Neuronal stem cell (in vitro differentiated cells): ENCODE results near the gene NMT1.
A peak's percentile ranks its signal among the peaks of the same experiment; 100 is the strongest.

Source experiments
- DNase-seq: peaks from one replicate; pipeline ENCODE4 v3.0.0-alpha.2; 2013; ENCODE audit warnings: low spot score
- H2AFZ ChIP-seq: one replicate; pipeline ENCODE4 v1.6.1; 2013; ENCODE audit warnings: mild to moderate bottlenecking, low read length, inconsistent platforms
- H2AK5ac ChIP-seq: 2 replicates; pipeline ENCODE4 v1.6.1; 2013; ENCODE audit warnings: low read depth, mild to moderate bottlenecking, inconsistent platforms, low read length, moderate library complexity, mixed read lengths
- H2BK120ac ChIP-seq: 2 replicates; pipeline ENCODE4 v1.6.1; 2013; ENCODE audit warnings: low read depth, mild to moderate bottlenecking, inconsistent platforms, low read length, moderate library complexity, mixed read lengths
- H2BK12ac ChIP-seq: one replicate; pipeline ENCODE4 v1.6.1; 2013; ENCODE audit warnings: low read length, inconsistent platforms
- H2BK15ac ChIP-seq: 2 replicates; pipeline ENCODE4 v1.6.1; 2013; ENCODE audit warnings: mild to moderate bottlenecking, low read length, inconsistent platforms, mixed read lengths
- H2BK5ac ChIP-seq: one replicate; pipeline ENCODE4 v1.6.1; 2013; ENCODE audit warnings: inconsistent platforms, mild to moderate bottlenecking, low read length, moderate library complexity
- H3K14ac ChIP-seq: one replicate; pipeline ENCODE4 v1.6.1; 2013; ENCODE audit warnings: low read length, inconsistent platforms
- H3K18ac ChIP-seq: 2 replicates; pipeline ENCODE4 v1.6.1; 2013; ENCODE audit warnings: low read length, inconsistent platforms
- H3K23ac ChIP-seq: 2 replicates; pipeline ENCODE4 v1.6.1; 2013; ENCODE audit warnings: low read depth, mild to moderate bottlenecking, mixed read lengths, low read length, inconsistent platforms; ENCODE audit not compliant: poor library complexity
- H3K27ac ChIP-seq: replicated peaks from 3 replicates; pipeline ENCODE4 v1.5.1; 2013; ENCODE audit warnings: low read length, inconsistent platforms
- H3K27me3 ChIP-seq, 3 experiments: 2 replicates each; pipeline ENCODE4 v1.6.1; 2013; ENCODE audit warnings: low read length in 3 of 3, mild to moderate bottlenecking in 2 of 3, inconsistent platforms in 1 of 3, low read depth in 1 of 3, mixed read lengths in 1 of 3, moderate library complexity in 1 of 3; ENCODE audit not compliant: control insufficient read depth in 3 of 3, insufficient read depth in 3 of 3
- H3K36me3 ChIP-seq, 2 donors: replicated peaks in 1 of 2; 2 replicates each; pipeline ENCODE4 v1.6.1; 2013; ENCODE audit warnings: low read length in 2 of 2; ENCODE audit not compliant: control insufficient read depth in 2 of 2, insufficient read depth in 2 of 2
- H3K4ac ChIP-seq: 2 replicates; pipeline ENCODE4 v1.6.1; 2013; ENCODE audit warnings: inconsistent platforms, mild to moderate bottlenecking, low read length, moderate library complexity
- H3K4me1 ChIP-seq, 2 donors: 1 replicate in 1 of 2; 2 replicates in 1 of 2; pipeline ENCODE4 v1.6.1; 2013; ENCODE audit warnings: low read length in 2 of 2, low read depth in 1 of 2; ENCODE audit not compliant: control insufficient read depth in 2 of 2, insufficient read depth in 1 of 2
- H3K4me2 ChIP-seq: one replicate; pipeline ENCODE4 v1.6.1; 2013; ENCODE audit warnings: mild to moderate bottlenecking, low read length, inconsistent platforms; ENCODE audit not compliant: insufficient read depth, poor library complexity, severe bottlenecking
- H3K4me3 ChIP-seq, 2 donors: 2 replicates each; pipeline ENCODE4 v1.5.1; 2013; ENCODE audit warnings: low read length in 2 of 2, mild to moderate bottlenecking in 2 of 2, inconsistent platforms in 1 of 2, moderate library complexity in 1 of 2
- H3K79me1 ChIP-seq: one replicate; pipeline ENCODE4 v1.6.1; 2013; ENCODE audit warnings: low read depth, mild to moderate bottlenecking, inconsistent platforms, low read length, moderate library complexity
- H3K9ac ChIP-seq: one replicate; pipeline ENCODE4 v1.6.1; 2013; ENCODE audit warnings: mild to moderate bottlenecking, low read depth, low read length, inconsistent platforms; ENCODE audit not compliant: poor library complexity
- H3K9me3 ChIP-seq, 2 donors: replicated peaks in 1 of 2; 2 replicates each; pipeline versions ENCODE3 to v1.6.1; 2013; ENCODE audit warnings: low read length in 2 of 2, mild to moderate bottlenecking in 2 of 2, inconsistent platforms in 1 of 2, low read depth in 1 of 2, mixed read lengths in 1 of 2, moderate library complexity in 1 of 2; ENCODE audit not compliant: control insufficient read depth in 2 of 2, insufficient read depth in 1 of 2
- H4K8ac ChIP-seq: one replicate; pipeline ENCODE4 v1.6.1; 2013; ENCODE audit warnings: low read depth, mild to moderate bottlenecking, inconsistent platforms, low read length, moderate library complexity
- H4K91ac ChIP-seq: one replicate; pipeline ENCODE4 v1.6.1; 2013; ENCODE audit warnings: low read length, low read depth, mild to moderate bottlenecking, inconsistent platforms; ENCODE audit not compliant: poor library complexity
- WGBS, 2 donors: extraction: QIAGEN DNeasy Blood & Tissue Kit; methylation state at CpG; one replicate each; pipeline ENCODE4 v1.1.7; 2013; ENCODE audit warnings: missing lambda C conversion rate in 2 of 2, mixed read lengths in 1 of 2; ENCODE audit not compliant: insufficient read length in 2 of 2, insufficient replicate concordance in 1 of 2; ENCODE audit errors: extremely low coverage in 2 of 2; 5-methylcytosine and 5-hydroxymethylcytosine counted together

NMT1 gene

GRCh38 chr17:45020354-45021138, 40.6 kb upstream of the NMT1 start:
- Histone ChIP-seq H2BK5ac (no peak overlapping the region), H3K14ac (no peak overlapping the region)
- DNase-seq = no peak

GRCh38 chr17:45021607-45022287, 39.4 kb upstream of the NMT1 start:
- Histone ChIP-seq H2AFZ (no peak overlapping the region), H3K4me1 (peaks cover 8 to 22% of the 10 kb centered on the region in 2 donors), H2BK12ac (no peak overlapping the region), H2AK5ac (peak overlapping the region; percentile 77), H4K91ac (no peak overlapping the region), H2BK120ac (no peak overlapping the region), H3K27ac (no peak overlapping the region), H3K23ac (peak overlapping the region; percentile 96), H3K4ac (no peak overlapping the region), H3K79me1 (no peaks in the 10 kb centered on the region), H4K8ac (no peak overlapping the region), H3K14ac (no peak overlapping the region), H3K9ac (peak overlapping the region; percentile 89), H3K18ac (peak overlapping the region; percentile 91), H3K27me3 (peaks cover 11 to 42% (median 19%) of the 10 kb centered on the region in 3 experiments), H3K36me3 (peaks cover 8 to 38% of the 10 kb centered on the region in 2 donors), H3K4me2 (peak overlapping the region; percentile 90), H2BK5ac (peak overlapping the region; percentile 56), H3K4me3 (peak overlapping the region in 1 of 2 donors; percentile 67), H3K9me3 (no peaks in the 10 kb centered on the region), H2BK15ac (peak overlapping the region; percentile 56)
- no CpG with 5 or more reads among the region's 57 CpGs for WGBS, 2 donors
- peak; percentile 65 for DNase-seq

More at GRCh38 chr17:45020354-45021138, 40.6 kb upstream of the NMT1 start:
- Histone ChIP-seq H4K91ac (no peak overlapping the region), H2AK5ac (no peak overlapping the region), H2AFZ (no peak overlapping the region), H3K9ac (no peak overlapping the region), H3K18ac (peak overlapping the region; percentile 68), H2BK12ac (no peak overlapping the region), H3K27me3 (peaks cover 11 to 42% (median 19%) of the 10 kb centered on the region in 3 experiments), H3K4me3 (peak overlapping the region in 1 of 2 donors; percentile 5), H3K27ac (no peak overlapping the region), H3K23ac (peak overlapping the region; percentile 16), H2BK120ac (no peak overlapping the region), H3K36me3 (peaks cover 8 to 34% of the 10 kb centered on the region in 2 donors), H4K8ac (no peak overlapping the region), H3K4ac (no peak overlapping the region), H3K4me2 (no peak overlapping the region), H3K79me1 (no peaks in the 10 kb centered on the region), H3K4me1 (peaks cover 8 to 22% of the 10 kb centered on the region in 2 donors), H2BK15ac (no peak overlapping the region), H3K9me3 (no peaks in the 10 kb centered on the region)
- WGBS, 2 donors = no CpG with 5 or more reads among the region's 17 CpGs

GRCh38 chr17:45022288-45022648, 38.8 kb upstream of the NMT1 start:
- peaks cover 11 to 42% (median 19%) of the 10 kb centered on the region in 3 experiments for H3K27me3 ChIP-seq
- no peak overlapping the region for H3K4me2 ChIP-seq
- peaks cover 8 to 22% of the 10 kb centered on the region in 2 donors for H3K4me1 ChIP-seq
- H3K18ac ChIP-seq = no peak overlapping the region
- no peak for DNase-seq
- H3K4ac ChIP-seq = no peak overlapping the region
- no peak overlapping the region for H2BK15ac ChIP-seq
- H3K23ac ChIP-seq = peak overlapping the region; percentile 96
- H3K4me3 ChIP-seq = no peak overlapping the region
- no peak overlapping the region for H3K27ac ChIP-seq
- no peak overlapping the region for H3K14ac ChIP-seq
- no peak overlapping the region for H2BK12ac ChIP-seq
- no peaks in the 10 kb centered on the region for H3K79me1 ChIP-seq
- peaks cover 8 to 44% of the 10 kb centered on the region in 2 donors for H3K36me3 ChIP-seq
- no peak overlapping the region for H2AK5ac ChIP-seq
- H3K9ac ChIP-seq = peak overlapping the region; percentile 55
- WGBS, 2 donors = no CpG with 5 or more reads among the region's 8 CpGs
- H2AFZ ChIP-seq = no peak overlapping the region
- H4K8ac ChIP-seq = no peak overlapping the region
- H2BK5ac ChIP-seq = no peak overlapping the region
- no peak overlapping the region for H4K91ac ChIP-seq
- no peaks in the 10 kb centered on the region for H3K9me3 ChIP-seq
- H2BK120ac ChIP-seq = no peak overlapping the region
